SK-N-SH treated with all-trans-retinoic acid at 6 μM for 48 hours (cell line): ENCODE measurements around the gene IFT122.

Source experiments
- ATAC-seq: fragments of 200-7000 bp; cut with Tn5 transposase; 3 replicates; pipeline ENCODE4 v1.9.1; 2020; ENCODE audit warnings: mild to moderate bottlenecking, moderate library complexity
- ARNTL ChIP-seq: fragments of 450-650 bp; formaldehyde crosslinking; IDR thresholded peaks from 2 replicates; pipeline ENCODE4 v1.5.0; 2020; ENCODE audit warnings: low read depth, mild to moderate bottlenecking, moderate library complexity, borderline replicate concordance
- BACH2 ChIP-seq: fragments of 250-450 bp; sonication (Bioruptor Pico); IDR thresholded peaks from 2 replicates; pipeline ENCODE4 v1.9.0; 2021; ENCODE audit warnings: mild to moderate bottlenecking, borderline replicate concordance
- CSRNP3 ChIP-seq: fragments of 250-450 bp; sonication (Bioruptor Pico); IDR thresholded peaks from 2 replicates; pipeline ENCODE4 v1.5.1; 2021; ENCODE audit warnings: mild to moderate bottlenecking, moderate library complexity
- ESRRG ChIP-seq: fragments of 250-450 bp; sonication (Bioruptor Pico); IDR thresholded peaks from 2 replicates; pipeline ENCODE4 v1.6.1; 2021; ENCODE audit warnings: mild to moderate bottlenecking
- ISL1 ChIP-seq: fragments of 250-450 bp; sonication (Bioruptor Pico); IDR thresholded peaks from 2 replicates; pipeline ENCODE4 v2.1.2; 2022; ENCODE audit warnings: mild to moderate bottlenecking, moderate library complexity
- PPARA ChIP-seq: fragments of 250-450 bp; sonication (Bioruptor Pico); IDR thresholded peaks from 2 replicates; pipeline ENCODE4 v1.5.0; 2020; ENCODE audit warnings: mild to moderate bottlenecking, borderline replicate concordance
- RARB ChIP-seq: fragments of 250-450 bp; sonication (Bioruptor Pico); IDR thresholded peaks from 2 replicates; pipeline ENCODE4 v1.8.0; 2021; ENCODE audit warnings: mild to moderate bottlenecking, moderate library complexity
- SNAI2 ChIP-seq: fragments of 250-450 bp; sonication (Bioruptor Pico); IDR thresholded peaks from 2 replicates; pipeline ENCODE4 v1.5.0; 2020; ENCODE audit warnings: mild to moderate bottlenecking, moderate library complexity
- TCF4 ChIP-seq: fragments of 250-450 bp; sonication (Bioruptor Pico); IDR thresholded peaks from 2 replicates; pipeline ENCODE4 v1.8.0; 2021; ENCODE audit warnings: mild to moderate bottlenecking, moderate library complexity, borderline replicate concordance
- TOX ChIP-seq: fragments of 250-450 bp; sonication (Bioruptor Pico); IDR thresholded peaks from 2 replicates; pipeline ENCODE4 v1.8.0; 2021; ENCODE audit warnings: mild to moderate bottlenecking, moderate library complexity, borderline replicate concordance
- ZC3H10 ChIP-seq: fragments of 250-450 bp; sonication (Bioruptor Pico); IDR thresholded peaks from 2 replicates; pipeline ENCODE4 v1.5.1; 2021; ENCODE audit warnings: mild to moderate bottlenecking, moderate library complexity
- ZFP30 ChIP-seq: fragments of 450-650 bp; formaldehyde crosslinking; IDR thresholded peaks from 2 replicates; pipeline ENCODE4 v1.5.0; 2022; ENCODE audit warnings: mild to moderate bottlenecking, moderate library complexity
- ZNF70 ChIP-seq: fragments of 450-650 bp; formaldehyde crosslinking; IDR thresholded peaks from 2 replicates; pipeline ENCODE4 v1.5.0; 2020; ENCODE audit warnings: mild to moderate bottlenecking, moderate library complexity
- ZNF8 ChIP-seq: fragments of 450-650 bp; formaldehyde crosslinking; IDR thresholded peaks from 2 replicates; pipeline ENCODE4 v1.5.0; 2020; ENCODE audit warnings: mild to moderate bottlenecking, moderate library complexity
- TF ChIP-seq, protein P1 (sequence below): fragments of 250-450 bp; sonication (Bioruptor Pico); IDR thresholded peaks from 2 replicates; pipeline ENCODE4 v1.5.0; 2020; ENCODE audit warnings: mild to moderate bottlenecking, moderate library complexity
- TF ChIP-seq, protein P2 (sequence below): fragments of 250-450 bp; sonication (Bioruptor Pico); IDR thresholded peaks from 2 replicates; pipeline ENCODE4 v1.5.1; 2020; ENCODE audit warnings: low read depth, mild to moderate bottlenecking, moderate library complexity
- TF ChIP-seq, protein P3 (sequence below): fragments of 250-450 bp; sonication (Bioruptor Pico); IDR thresholded peaks from 2 replicates; pipeline ENCODE4 v1.8.0; 2020; ENCODE audit warnings: mild to moderate bottlenecking, moderate library complexity, borderline replicate concordance

Gene IFT122

GRCh38 chr3:129441215-129441614, 1.2 kb downstream of the IFT122 start:
- ATAC-seq = no peak
- TF ChIP-seq ZNF70 (CRISPR knock-in tag) (no peak), TOX (CRISPR knock-in tag) (no peak), ARNTL (CRISPR knock-in tag) (no peak), ZFP30 (CRISPR knock-in tag) (no peak), CSRNP3 (CRISPR knock-in tag) (no peak)

DNA sequence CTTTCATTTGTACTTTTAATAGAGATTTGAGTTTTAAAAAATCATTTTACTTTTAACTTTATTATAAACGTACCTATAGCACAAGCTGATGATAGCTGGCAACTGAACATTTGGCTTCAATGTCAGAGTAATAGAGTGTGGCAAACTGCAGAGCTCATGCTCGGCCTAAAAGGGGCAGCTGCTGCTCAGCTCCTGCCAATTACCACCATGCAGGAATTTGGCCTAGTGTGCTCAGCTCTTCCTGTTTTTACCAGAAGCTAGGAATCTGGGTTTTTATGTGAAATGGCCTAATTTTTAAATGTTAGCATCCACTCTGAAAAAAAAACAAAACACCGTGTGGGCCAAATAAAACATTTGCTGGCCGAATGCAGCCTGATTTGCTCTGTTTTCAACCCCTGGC, 1.8 kb downstream of the IFT122 start:
- TF ChIP-seq ISL1 (CRISPR knock-in tag) (no peak), RARB (CRISPR knock-in tag) (no peak), PPARA (no peak), SNAI2 (no peak), CSRNP3 (CRISPR knock-in tag) (no peak), ZNF8 (CRISPR knock-in tag) (no peak), TOX (CRISPR knock-in tag) (no peak), ZC3H10 (no peak), ZNF70 (CRISPR knock-in tag) (no peak)
- TF ChIP-seq, protein P1, sequence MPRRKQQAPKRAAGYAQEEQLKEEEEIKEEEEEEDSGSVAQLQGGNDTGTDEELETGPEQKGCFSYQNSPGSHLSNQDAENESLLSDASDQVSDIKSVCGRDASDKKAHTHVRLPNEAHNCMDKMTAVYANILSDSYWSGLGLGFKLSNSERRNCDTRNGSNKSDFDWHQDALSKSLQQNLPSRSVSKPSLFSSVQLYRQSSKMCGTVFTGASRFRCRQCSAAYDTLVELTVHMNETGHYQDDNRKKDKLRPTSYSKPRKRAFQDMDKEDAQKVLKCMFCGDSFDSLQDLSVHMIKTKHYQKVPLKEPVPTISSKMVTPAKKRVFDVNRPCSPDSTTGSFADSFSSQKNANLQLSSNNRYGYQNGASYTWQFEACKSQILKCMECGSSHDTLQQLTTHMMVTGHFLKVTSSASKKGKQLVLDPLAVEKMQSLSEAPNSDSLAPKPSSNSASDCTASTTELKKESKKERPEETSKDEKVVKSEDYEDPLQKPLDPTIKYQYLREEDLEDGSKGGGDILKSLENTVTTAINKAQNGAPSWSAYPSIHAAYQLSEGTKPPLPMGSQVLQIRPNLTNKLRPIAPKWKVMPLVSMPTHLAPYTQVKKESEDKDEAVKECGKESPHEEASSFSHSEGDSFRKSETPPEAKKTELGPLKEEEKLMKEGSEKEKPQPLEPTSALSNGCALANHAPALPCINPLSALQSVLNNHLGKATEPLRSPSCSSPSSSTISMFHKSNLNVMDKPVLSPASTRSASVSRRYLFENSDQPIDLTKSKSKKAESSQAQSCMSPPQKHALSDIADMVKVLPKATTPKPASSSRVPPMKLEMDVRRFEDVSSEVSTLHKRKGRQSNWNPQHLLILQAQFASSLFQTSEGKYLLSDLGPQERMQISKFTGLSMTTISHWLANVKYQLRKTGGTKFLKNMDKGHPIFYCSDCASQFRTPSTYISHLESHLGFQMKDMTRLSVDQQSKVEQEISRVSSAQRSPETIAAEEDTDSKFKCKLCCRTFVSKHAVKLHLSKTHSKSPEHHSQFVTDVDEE (CRISPR knock-in tag) = no peak
- TF ChIP-seq, protein P2, sequence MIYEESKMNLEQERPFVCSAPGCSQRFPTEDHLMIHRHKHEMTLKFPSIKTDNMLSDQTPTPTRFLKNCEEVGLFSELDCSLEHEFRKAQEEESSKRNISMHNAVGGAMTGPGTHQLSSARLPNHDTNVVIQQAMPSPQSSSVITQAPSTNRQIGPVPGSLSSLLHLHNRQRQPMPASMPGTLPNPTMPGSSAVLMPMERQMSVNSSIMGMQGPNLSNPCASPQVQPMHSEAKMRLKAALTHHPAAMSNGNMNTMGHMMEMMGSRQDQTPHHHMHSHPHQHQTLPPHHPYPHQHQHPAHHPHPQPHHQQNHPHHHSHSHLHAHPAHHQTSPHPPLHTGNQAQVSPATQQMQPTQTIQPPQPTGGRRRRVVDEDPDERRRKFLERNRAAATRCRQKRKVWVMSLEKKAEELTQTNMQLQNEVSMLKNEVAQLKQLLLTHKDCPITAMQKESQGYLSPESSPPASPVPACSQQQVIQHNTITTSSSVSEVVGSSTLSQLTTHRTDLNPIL (CRISPR knock-in tag) = no peak
- TF ChIP-seq, all 23 proteins: peak for 0
- peak; percentile 8; the same call in 1 of the 3 replicates for ATAC-seq

DNA sequence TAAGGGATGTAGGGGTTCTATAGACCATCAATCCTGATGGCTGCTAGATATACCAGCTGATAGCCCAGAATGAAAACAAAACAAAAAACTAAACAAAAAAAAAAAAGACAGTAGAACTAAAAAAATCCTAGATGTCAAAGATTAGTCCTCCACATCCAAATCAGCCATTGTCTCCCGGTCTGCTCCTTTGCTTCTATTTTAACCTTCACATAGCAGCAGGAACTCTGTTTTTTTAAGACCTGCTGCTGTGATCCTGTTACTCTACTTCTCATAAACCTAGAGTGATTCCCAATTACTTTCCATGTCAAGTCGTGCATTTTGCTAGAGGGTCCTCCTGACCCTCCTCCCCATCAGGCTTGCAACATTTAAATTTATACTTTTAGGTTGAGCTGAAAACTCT, 2.5 kb downstream of the IFT122 start:
- TF ChIP-seq SNAI2 = no peak
- TF ChIP-seq TCF4 = no peak
- TF ChIP-seq, protein P1 (CRISPR knock-in tag) = no peak
- no peak for TF ChIP-seq ESRRG (CRISPR knock-in tag)
- TF ChIP-seq ZFP30 (CRISPR knock-in tag) = no peak
- no peak for TF ChIP-seq TOX (CRISPR knock-in tag)
- TF ChIP-seq CSRNP3 (CRISPR knock-in tag) = no peak
- TF ChIP-seq, protein P3, sequence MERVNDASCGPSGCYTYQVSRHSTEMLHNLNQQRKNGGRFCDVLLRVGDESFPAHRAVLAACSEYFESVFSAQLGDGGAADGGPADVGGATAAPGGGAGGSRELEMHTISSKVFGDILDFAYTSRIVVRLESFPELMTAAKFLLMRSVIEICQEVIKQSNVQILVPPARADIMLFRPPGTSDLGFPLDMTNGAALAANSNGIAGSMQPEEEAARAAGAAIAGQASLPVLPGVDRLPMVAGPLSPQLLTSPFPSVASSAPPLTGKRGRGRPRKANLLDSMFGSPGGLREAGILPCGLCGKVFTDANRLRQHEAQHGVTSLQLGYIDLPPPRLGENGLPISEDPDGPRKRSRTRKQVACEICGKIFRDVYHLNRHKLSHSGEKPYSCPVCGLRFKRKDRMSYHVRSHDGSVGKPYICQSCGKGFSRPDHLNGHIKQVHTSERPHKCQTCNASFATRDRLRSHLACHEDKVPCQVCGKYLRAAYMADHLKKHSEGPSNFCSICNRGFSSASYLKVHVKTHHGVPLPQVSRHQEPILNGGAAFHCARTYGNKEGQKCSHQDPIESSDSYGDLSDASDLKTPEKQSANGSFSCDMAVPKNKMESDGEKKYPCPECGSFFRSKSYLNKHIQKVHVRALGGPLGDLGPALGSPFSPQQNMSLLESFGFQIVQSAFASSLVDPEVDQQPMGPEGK (CRISPR knock-in tag) = no peak
- no peak for TF ChIP-seq PPARA
- no peak for TF ChIP-seq ZC3H10
- TF ChIP-seq BACH2 = no peak
- no peak for TF ChIP-seq ISL1 (CRISPR knock-in tag)
- TF ChIP-seq, all 23 proteins: peak for 0
- ATAC-seq = no peak
